Suprapubic skin (tissue), 4 donors: Measurements from ENCODE around the gene TEX53. TPM values are rescaled to one million over a fixed set of nuclear protein-coding genes. Genes with fewer than 3 reads are reported as not detected.

Experiments
- DNase-seq, 2 donors: peaks; one replicate each; pipeline ENCODE4 v3.0.0-alpha.2; 2019; ENCODE audit warnings: low spot score in 2 of 2
- H3K27ac ChIP-seq: fragments of 200-600 bp; sonication (generic); one replicate; pipeline ENCODE4 v1.5.1; 2019
- H3K27me3 ChIP-seq: fragments of 200-600 bp; sonication (generic); one replicate; pipeline ENCODE4 v1.5.1; 2019
- H3K36me3 ChIP-seq: fragments of 200-600 bp; sonication (generic); one replicate; pipeline ENCODE4 v1.5.1; 2019
- H3K4me1 ChIP-seq: fragments of 200-600 bp; sonication (generic); one replicate; pipeline ENCODE4 v1.5.1; 2019
- H3K4me3 ChIP-seq: fragments of 200-600 bp; sonication (generic); one replicate; pipeline ENCODE4 v1.5.1; 2019; ENCODE audit warnings: mild to moderate bottlenecking
- H3K9me3 ChIP-seq: fragments of 200-600 bp; sonication (generic); one replicate; pipeline ENCODE4 v1.5.1; 2019
- CTCF ChIP-seq, 2 donors: fragments of 200-600 bp in 1 of 2; fragments of 450-650 bp in 1 of 2; sonication (generic) in 1 of 2; IDR thresholded peaks; one replicate each; pipeline ENCODE4 v1.5.1; 2016 to 2019; ENCODE audit warnings: antibody characterized with exemption in 2 of 2, mild to moderate bottlenecking in 1 of 2, moderate library complexity in 1 of 2
- EP300 ChIP-seq: sonication (generic); formaldehyde crosslinking; IDR thresholded peaks from one replicate; pipeline ENCODE4 v1.6.1; 2017; ENCODE audit warnings: antibody characterized with exemption
- POLR2A ChIP-seq, 2 donors: fragments of 450-650 bp; IDR thresholded peaks; one replicate each; pipeline ENCODE4 v1.6.1; 2017; ENCODE audit warnings: antibody characterized with exemption in 2 of 2, mild to moderate bottlenecking in 2 of 2, moderate library complexity in 2 of 2
- POLR2AphosphoS5 ChIP-seq, 3 donors: sonication (generic); formaldehyde crosslinking; IDR thresholded peaks; one replicate each; pipeline ENCODE4 v1.6.1; 2017; ENCODE audit warnings: antibody characterized with exemption in 3 of 3
- WGBS: methylation state at CpG from one replicate; pipeline ENCODE4 v1.1.5; 2018; 5-methylcytosine and 5-hydroxymethylcytosine counted together
- total RNA-seq, 4 donors: library from RNA; depleted of rRNA; stranded (reverse); fragments of >200 nt; gene quantifications; one replicate each; pipeline ENCODE4 v1.1.0, GENCODE V29; 2016

The TEX53 gene
- total RNA-seq, 4 donors from 2014 or later: not detected

GRCh38 chr9:114695948-114696347 is 38.3 kb upstream of the TEX53 start:
- no peak overlapping the region for H3K4me3 ChIP-seq
- H3K36me3 ChIP-seq: no peaks in the 10 kb centered on the region
- H3K27ac ChIP-seq: no peak overlapping the region
- no peak for DNase-seq
- H3K27me3 ChIP-seq: no peaks in the 10 kb centered on the region
- TF ChIP-seq POLR2A (IDR thresholded peaks at IDR 0.05) (no peak), CTCF (IDR thresholded peaks at IDR 0.05) (no peak), EP300 (no peak), POLR2AphosphoS5 (IDR thresholded peaks at IDR 0.05) (no peak)
- 86% methylated on average over 2 of the region's 2 CpGs for WGBS
- H3K9me3 ChIP-seq: no peaks in the 10 kb centered on the region
- H3K4me1 ChIP-seq: no peaks in the 10 kb centered on the region

GRCh38 chr9:114694719-114695269 is 37.2 kb upstream of the TEX53 start:
- Histone ChIP-seq H3K27me3 (no peaks in the 10 kb centered on the region), H3K4me1 (no peaks in the 10 kb centered on the region), H3K27ac (no peak overlapping the region), H3K4me3 (no peak overlapping the region), H3K9me3 (no peaks in the 10 kb centered on the region), H3K36me3 (no peaks in the 10 kb centered on the region)
- TF ChIP-seq POLR2AphosphoS5 (IDR thresholded peaks at IDR 0.05): no peak
- TF ChIP-seq EP300: no peak
- TF ChIP-seq CTCF (IDR thresholded peaks at IDR 0.05): no peak
- TF ChIP-seq POLR2A (IDR thresholded peaks at IDR 0.05): no peak
- WGBS: 93% methylated on average over 6 of the region's 6 CpGs
- no peak for DNase-seq

GRCh38 chr9:114694146-114694545 is 36.5 kb upstream of the TEX53 start:
- no peak for TF ChIP-seq EP300
- no peak for TF ChIP-seq CTCF (IDR thresholded peaks at IDR 0.05)
- no peak for TF ChIP-seq POLR2A (IDR thresholded peaks at IDR 0.05)
- no peak for TF ChIP-seq POLR2AphosphoS5 (IDR thresholded peaks at IDR 0.05)
- H3K4me1 ChIP-seq: no peaks in the 10 kb centered on the region
- H3K27ac ChIP-seq: no peak overlapping the region
- no peak overlapping the region for H3K4me3 ChIP-seq
- H3K36me3 ChIP-seq: no peaks in the 10 kb centered on the region
- no peak for DNase-seq
- no peaks in the 10 kb centered on the region for H3K9me3 ChIP-seq
- WGBS: 83% methylated on average over 2 of the region's 2 CpGs
- H3K27me3 ChIP-seq: no peaks in the 10 kb centered on the region

- 88% methylated on average over 2 of the region's 2 CpGs for WGBS
Measured at GRCh38 chr9:114693248-114693855, 35.7 kb upstream of the TEX53 start.

GRCh38 chr9:114691956-114692295 is 34.3 kb upstream of the TEX53 start:
- TF ChIP-seq EP300: no peak
- no peak for TF ChIP-seq POLR2AphosphoS5 (IDR thresholded peaks at IDR 0.05)
- no peak for TF ChIP-seq CTCF (IDR thresholded peaks at IDR 0.05)
- TF ChIP-seq POLR2A (IDR thresholded peaks at IDR 0.05): no peak

More at GRCh38 chr9:114693248-114693855, 35.7 kb upstream of the TEX53 start:
- no peak for DNase-seq
- no peaks in the 10 kb centered on the region for H3K4me1 ChIP-seq
- H3K9me3 ChIP-seq: no peaks in the 10 kb centered on the region
- H3K27ac ChIP-seq: no peak overlapping the region
- no peaks in the 10 kb centered on the region for H3K36me3 ChIP-seq
- H3K4me3 ChIP-seq: no peak overlapping the region
- no peak for TF ChIP-seq POLR2A (IDR thresholded peaks at IDR 0.05)
- no peak for TF ChIP-seq POLR2AphosphoS5 (IDR thresholded peaks at IDR 0.05)
- TF ChIP-seq EP300: no peak
- TF ChIP-seq CTCF (IDR thresholded peaks at IDR 0.05): no peak
- H3K27me3 ChIP-seq: no peaks in the 10 kb centered on the region

More at GRCh38 chr9:114691956-114692295, 34.3 kb upstream of the TEX53 start:
- no peaks in the 10 kb centered on the region for H3K27me3 ChIP-seq
- H3K4me1 ChIP-seq: no peaks in the 10 kb centered on the region
- H3K27ac ChIP-seq: no peak overlapping the region
- no peaks in the 10 kb centered on the region for H3K9me3 ChIP-seq
- no peak for DNase-seq
- no peaks in the 10 kb centered on the region for H3K36me3 ChIP-seq
- no peak overlapping the region for H3K4me3 ChIP-seq
